Left ventricle myocardium inferior (tissue), 1 donor: Measurements from ENCODE around the gene GRIK4. TPM values are rescaled to one million over a fixed set of nuclear protein-coding genes. Genes with fewer than 3 reads are reported as not detected.

Source experiments
- DNase-seq: peaks from one replicate; pipeline ENCODE4 v3.0.0-alpha.2; 2020
- H3K27ac ChIP-seq: fragments of 200-600 bp; replicated peaks from 2 replicates; pipeline ENCODE4 v1.8.0; 2021
- H3K27me3 ChIP-seq: fragments of 200-600 bp; 2 replicates; pipeline ENCODE4 v1.8.0; 2021; ENCODE audit warnings: low read depth
- H3K36me3 ChIP-seq: fragments of 200-600 bp; 2 replicates; pipeline ENCODE4 v1.8.0; 2021
- H3K4me1 ChIP-seq: fragments of 200-600 bp; 2 replicates; pipeline ENCODE4 v1.8.0; 2021
- H3K4me3 ChIP-seq: fragments of 200-600 bp; 2 replicates; pipeline ENCODE4 v1.8.0; 2021; ENCODE audit warnings: mild to moderate bottlenecking, moderate library complexity
- H3K9me3 ChIP-seq: fragments of 200-600 bp; replicated peaks from 2 replicates; pipeline ENCODE4 v1.8.0; 2021
- intact Hi-C: fragments of 100-400 bp; cut with micrococcal nuclease; formaldehyde crosslinking; loops from one replicate; pipeline ENCODE4 v1.11.0; 2022
- total RNA-seq: library from RNA; stranded (reverse); fragmentation: NEBNext Ultra II Directional; extraction: Animal tissue kit (Norgen Biotek cat#: 25700); gene quantifications from one replicate; pipeline ENCODE4 v1.2.1, GENCODE V29; 2021
- TF ChIP-seq, protein P1 (sequence below): fragments of 200-600 bp; IDR thresholded peaks from 2 replicates; pipeline ENCODE4 v1.8.0; 2021; ENCODE audit warnings: antibody characterized with exemption, mild to moderate bottlenecking, borderline replicate concordance
- donor health status: DM: no; HTN: yes; CAD: no; lungs with severe emphysema.

GRIK4 gene
- total RNA-seq, 1 donor from 2014 or later: 0.16 TPM

DNA sequence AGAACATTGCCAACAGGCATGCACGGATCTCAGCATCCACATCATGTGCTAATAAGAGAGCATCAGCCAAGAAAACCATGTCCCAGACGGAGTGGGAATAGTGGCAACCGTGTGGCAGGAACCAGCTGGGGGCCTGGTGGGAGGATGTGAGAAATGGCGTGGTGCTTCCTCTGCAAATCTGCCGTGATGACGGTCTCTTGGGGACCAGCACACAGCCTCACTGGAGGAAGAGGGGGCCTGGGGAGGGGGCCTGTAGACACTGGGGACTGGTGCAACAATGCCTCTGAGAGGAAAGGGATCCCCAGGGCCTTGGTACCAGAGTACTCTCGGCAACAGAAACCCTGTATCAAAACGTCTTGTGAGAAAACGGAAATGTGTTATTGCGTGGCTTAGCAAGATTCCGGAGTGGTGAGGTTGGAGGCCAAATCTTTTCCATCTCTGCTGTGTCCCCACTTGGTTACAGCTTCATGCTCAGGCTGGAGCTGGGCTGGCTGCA, 358.0 kb downstream of the GRIK4 start:
- TF ChIP-seq, protein P1, sequence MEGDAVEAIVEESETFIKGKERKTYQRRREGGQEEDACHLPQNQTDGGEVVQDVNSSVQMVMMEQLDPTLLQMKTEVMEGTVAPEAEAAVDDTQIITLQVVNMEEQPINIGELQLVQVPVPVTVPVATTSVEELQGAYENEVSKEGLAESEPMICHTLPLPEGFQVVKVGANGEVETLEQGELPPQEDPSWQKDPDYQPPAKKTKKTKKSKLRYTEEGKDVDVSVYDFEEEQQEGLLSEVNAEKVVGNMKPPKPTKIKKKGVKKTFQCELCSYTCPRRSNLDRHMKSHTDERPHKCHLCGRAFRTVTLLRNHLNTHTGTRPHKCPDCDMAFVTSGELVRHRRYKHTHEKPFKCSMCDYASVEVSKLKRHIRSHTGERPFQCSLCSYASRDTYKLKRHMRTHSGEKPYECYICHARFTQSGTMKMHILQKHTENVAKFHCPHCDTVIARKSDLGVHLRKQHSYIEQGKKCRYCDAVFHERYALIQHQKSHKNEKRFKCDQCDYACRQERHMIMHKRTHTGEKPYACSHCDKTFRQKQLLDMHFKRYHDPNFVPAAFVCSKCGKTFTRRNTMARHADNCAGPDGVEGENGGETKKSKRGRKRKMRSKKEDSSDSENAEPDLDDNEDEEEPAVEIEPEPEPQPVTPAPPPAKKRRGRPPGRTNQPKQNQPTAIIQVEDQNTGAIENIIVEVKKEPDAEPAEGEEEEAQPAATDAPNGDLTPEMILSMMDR: no peak
- no peak for DNase-seq
- no peak overlapping the region for H3K4me3 ChIP-seq

DNA sequence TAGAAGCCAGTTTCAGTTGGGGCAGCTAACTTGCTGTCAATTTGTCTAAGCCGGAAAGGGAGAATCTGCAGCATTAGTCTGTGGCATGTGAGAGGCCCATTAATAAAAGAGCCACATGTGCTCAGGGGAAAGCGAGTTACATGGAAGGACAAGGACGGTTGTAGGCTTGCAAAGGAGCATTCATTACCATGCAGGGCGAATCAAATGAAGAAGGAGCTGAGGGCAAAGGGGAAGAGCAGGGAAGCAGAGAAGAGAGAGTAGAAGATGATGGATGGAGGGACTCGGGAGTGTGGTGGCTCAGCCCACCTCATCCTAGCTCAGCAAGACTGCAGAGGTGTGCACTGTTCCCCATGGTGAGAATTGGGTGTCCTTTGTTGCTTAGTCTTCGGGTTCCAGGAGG, 359.6 kb downstream of the GRIK4 start:
- H3K27ac ChIP-seq: no peak overlapping the region
- H3K9me3 ChIP-seq: no peaks in the 10 kb centered on the region
- no peaks in the 10 kb centered on the region for H3K36me3 ChIP-seq
- H3K4me3 ChIP-seq: no peak overlapping the region
- intact Hi-C loops: no loop called here
- H3K27me3 ChIP-seq: peaks cover 70% of the 10 kb centered on the region
- TF ChIP-seq, protein P1: no peak
- DNase-seq: no peak
- no peaks in the 10 kb centered on the region for H3K4me1 ChIP-seq

More for the DNA sequence above, 358.0 kb downstream of the GRIK4 start:
- no peaks in the 10 kb centered on the region for H3K36me3 ChIP-seq
- intact Hi-C loops: no loop called here
- H3K27me3 ChIP-seq: peaks cover 78% of the 10 kb centered on the region
- no peaks in the 10 kb centered on the region for H3K9me3 ChIP-seq
- H3K4me1 ChIP-seq: no peaks in the 10 kb centered on the region
- no peak overlapping the region for H3K27ac ChIP-seq

DNA sequence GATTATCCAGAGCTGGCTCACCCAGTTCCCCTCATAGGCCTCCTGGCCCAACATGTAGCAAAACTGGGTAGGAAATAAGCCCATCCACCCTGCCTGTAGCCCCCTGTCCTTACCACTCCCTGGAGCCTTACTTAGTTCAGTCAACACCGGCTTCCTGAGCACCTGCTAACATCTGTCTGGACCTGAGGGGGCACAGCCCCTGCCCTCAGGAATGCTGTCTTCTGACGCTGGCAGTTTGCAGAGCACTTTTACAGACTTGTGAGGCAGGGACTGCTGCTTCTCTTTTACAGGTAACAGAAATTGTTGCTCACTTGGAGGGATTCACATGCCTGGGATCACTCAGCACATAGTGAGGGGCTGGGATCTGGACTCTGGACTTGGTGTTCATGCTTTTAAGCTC, 360.4 kb downstream of the GRIK4 start:
- no peaks in the 10 kb centered on the region for H3K36me3 ChIP-seq
- no peaks in the 10 kb centered on the region for H3K4me1 ChIP-seq
- peaks cover 63% of the 10 kb centered on the region for H3K27me3 ChIP-seq
- intact Hi-C loops: no loop called here
- H3K27ac ChIP-seq: no peak overlapping the region
- H3K4me3 ChIP-seq: no peak overlapping the region
- TF ChIP-seq, protein P1: no peak
- no peaks in the 10 kb centered on the region for H3K9me3 ChIP-seq
- DNase-seq: no peak

DNA sequence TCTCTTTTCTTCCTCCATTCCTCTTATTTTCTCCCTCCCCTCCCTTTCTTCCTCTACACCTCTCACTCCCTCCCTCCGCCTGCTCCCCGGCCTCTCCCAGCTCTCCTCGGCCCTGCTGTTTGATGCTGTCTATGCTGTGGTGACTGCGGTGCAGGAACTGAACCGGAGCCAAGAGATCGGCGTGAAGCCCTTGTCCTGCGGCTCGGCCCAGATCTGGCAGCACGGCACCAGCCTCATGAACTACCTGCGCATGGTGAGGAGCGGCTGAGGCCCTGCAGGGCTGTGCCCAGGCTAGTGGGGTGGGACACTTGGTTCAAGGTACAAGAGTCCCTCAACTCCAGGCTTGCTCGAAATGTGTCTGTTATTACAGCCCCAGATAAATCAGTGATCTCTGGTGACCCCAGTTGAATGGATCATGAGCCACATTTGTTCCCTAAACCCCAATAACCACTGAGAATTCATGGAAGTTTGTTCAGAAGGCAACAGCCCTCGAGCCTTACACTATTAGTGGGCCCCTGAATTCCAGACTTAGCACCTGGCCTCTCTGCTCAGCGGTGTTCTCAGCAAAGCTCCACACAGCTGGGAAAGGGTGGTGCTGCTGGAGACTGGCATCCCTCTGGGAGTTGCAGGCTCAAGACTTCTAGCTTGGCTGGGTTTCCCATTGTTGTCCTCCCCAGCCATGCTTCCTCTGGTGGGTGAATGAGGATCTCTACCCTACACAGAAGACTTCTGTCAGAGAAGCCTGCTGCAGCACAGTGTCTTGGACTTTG, 362.6 kb downstream of the GRIK4 start:
- no peak overlapping the region for H3K4me3 ChIP-seq
- H3K27ac ChIP-seq: no peak overlapping the region
- no peak for DNase-seq
- intact Hi-C loops: no loop called here
- peaks cover 59% of the 10 kb centered on the region for H3K27me3 ChIP-seq
- H3K9me3 ChIP-seq: no peaks in the 10 kb centered on the region
- no peaks in the 10 kb centered on the region for H3K4me1 ChIP-seq
- no peaks in the 10 kb centered on the region for H3K36me3 ChIP-seq
- TF ChIP-seq, protein P1: no peak

DNA sequence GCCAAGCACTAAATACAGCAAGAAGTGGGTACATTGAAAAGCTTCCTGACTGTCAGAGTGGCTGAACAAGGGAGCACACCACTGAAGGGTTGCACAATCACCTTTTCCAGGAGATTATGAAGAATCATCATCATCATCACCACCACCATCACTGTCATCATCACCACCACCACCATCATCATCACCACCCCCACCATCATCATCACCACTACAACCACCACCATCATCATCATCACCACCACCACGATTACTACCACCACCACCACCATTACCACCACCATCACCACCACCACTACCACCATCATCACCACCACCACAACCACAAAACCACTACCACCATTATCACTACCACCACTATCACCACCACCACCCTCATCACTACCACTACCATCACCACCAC, 364.4 kb downstream of the GRIK4 start:
- Histone ChIP-seq H3K4me1 (peaks cover 3% of the 10 kb centered on the region), H3K9me3 (no peaks in the 10 kb centered on the region), H3K4me3 (no peak overlapping the region), H3K36me3 (no peaks in the 10 kb centered on the region), H3K27ac (no peak overlapping the region), H3K27me3 (peaks cover 59% of the 10 kb centered on the region)
- TF ChIP-seq, protein P1: no peak
- DNase-seq: no peak
- intact Hi-C loops: no loop called here
